H9 (cell line): Measurements from ENCODE around the gene RERE. TPM values are rescaled to one million over a fixed set of nuclear protein-coding genes. Genes with fewer than 3 reads are reported as not detected.

ENCODE experiments used
- DNase-seq: peaks from one replicate; pipeline ENCODE4 v3.0.0-alpha.2; 2017
- H2AFZ ChIP-seq: one replicate; pipeline ENCODE4 v1.6.1; 2013; ENCODE audit warnings: mild to moderate bottlenecking, low read length, control low read depth, moderate library complexity
- H2AK5ac ChIP-seq: 2 replicates; pipeline ENCODE4 v1.6.1; 2013; ENCODE audit warnings: low read length, control low read depth, mixed read lengths; ENCODE audit not compliant: insufficient read length
- H2BK120ac ChIP-seq: one replicate; pipeline ENCODE4 v1.6.1; 2013; ENCODE audit warnings: low read depth, mild to moderate bottlenecking, low read length, control low read depth, inconsistent platforms; ENCODE audit not compliant: poor library complexity, severe bottlenecking
- H2BK12ac ChIP-seq: 2 replicates; pipeline ENCODE4 v1.6.1; 2013; ENCODE audit warnings: low read length, control low read depth, mixed read lengths, low read depth; ENCODE audit not compliant: insufficient read length
- H2BK15ac ChIP-seq: 2 replicates; pipeline ENCODE4 v1.6.1; 2013; ENCODE audit warnings: low read depth, low read length, control low read depth
- H2BK20ac ChIP-seq: one replicate; pipeline ENCODE4 v1.6.1; 2013; ENCODE audit warnings: low read depth, mild to moderate bottlenecking, low read length, control low read depth, inconsistent platforms; ENCODE audit not compliant: poor library complexity, severe bottlenecking
- H2BK5ac ChIP-seq: 2 replicates; pipeline ENCODE4 v1.6.1; 2013; ENCODE audit warnings: low read length, control low read depth, mixed read lengths; ENCODE audit not compliant: insufficient read length
- H3K14ac ChIP-seq: 2 replicates; pipeline ENCODE4 v1.6.1; 2013; ENCODE audit warnings: low read length, control low read depth; ENCODE audit not compliant: insufficient read depth
- H3K18ac ChIP-seq: 2 replicates; pipeline ENCODE4 v1.6.1; 2013; ENCODE audit warnings: low read depth, mild to moderate bottlenecking, mixed read lengths, low read length, control low read depth; ENCODE audit not compliant: insufficient read length
- H3K23ac ChIP-seq: 2 replicates; pipeline ENCODE4 v1.6.1; 2013; ENCODE audit warnings: low read length, control low read depth, mixed read lengths, low read depth; ENCODE audit not compliant: insufficient read length
- H3K23me2 ChIP-seq: 2 replicates; pipeline ENCODE4 v1.6.1; 2013; ENCODE audit warnings: low read depth, mild to moderate bottlenecking, mixed read lengths, low read length, control low read depth; ENCODE audit not compliant: insufficient read length, poor library complexity, severe bottlenecking
- H3K27ac ChIP-seq: 2 replicates; pipeline ENCODE4 v1.5.1; 2013; ENCODE audit warnings: low read length, control low read depth, mixed read lengths, low read depth; ENCODE audit not compliant: insufficient read length
- H3K27me3 ChIP-seq: 2 replicates; pipeline ENCODE4 v1.6.1; 2013; ENCODE audit warnings: low read length, control low read depth, inconsistent platforms; ENCODE audit not compliant: insufficient read depth
- H3K4ac ChIP-seq: 2 replicates; pipeline ENCODE4 v1.6.1; 2013; ENCODE audit warnings: low read depth, mild to moderate bottlenecking, control low read depth, inconsistent platforms, low read length, moderate library complexity
- H3K4me1 ChIP-seq: 2 replicates; pipeline ENCODE4 v1.6.1; 2013; ENCODE audit warnings: low read length, control low read depth, inconsistent platforms; ENCODE audit not compliant: insufficient read depth
- H3K4me2 ChIP-seq: 2 replicates; pipeline ENCODE4 v1.6.1; 2013; ENCODE audit warnings: low read length, control low read depth, mixed read lengths; ENCODE audit not compliant: insufficient read length, insufficient read depth
- H3K56ac ChIP-seq: 2 replicates; pipeline ENCODE4 v1.6.1; 2013; ENCODE audit warnings: low read depth, mild to moderate bottlenecking, mixed read lengths, low read length, control low read depth; ENCODE audit not compliant: insufficient read length
- H3K79me1 ChIP-seq: 2 replicates; pipeline ENCODE4 v1.6.1; 2013; ENCODE audit warnings: low read depth, mild to moderate bottlenecking, moderate library complexity, low read length, control low read depth, inconsistent platforms; ENCODE audit not compliant: insufficient read depth, poor library complexity, severe bottlenecking
- H3K79me2 ChIP-seq: 2 replicates; pipeline ENCODE4 v1.6.1; 2013; ENCODE audit warnings: low read length, control low read depth, inconsistent platforms; ENCODE audit not compliant: insufficient read depth
- H3K9ac ChIP-seq: 2 replicates; pipeline ENCODE4 v1.6.1; 2013; ENCODE audit warnings: low read length, control low read depth, mixed read lengths; ENCODE audit not compliant: insufficient read length; ENCODE audit errors: extremely low read depth
- H3K9me3 ChIP-seq: one replicate; pipeline ENCODE4 v1.6.1; 2013; ENCODE audit warnings: low read depth, low read length, inconsistent platforms; ENCODE audit not compliant: control insufficient read depth
- H3T11ph ChIP-seq: one replicate; pipeline ENCODE4 v1.6.1; 2013; ENCODE audit warnings: mild to moderate bottlenecking, low read length, control low read depth, inconsistent platforms
- H4K20me1 ChIP-seq: one replicate; pipeline ENCODE4 v1.6.1; 2013; ENCODE audit not compliant: control insufficient read depth, insufficient read length, insufficient read depth
- H4K5ac ChIP-seq: 2 replicates; pipeline ENCODE4 v1.6.1; 2013; ENCODE audit warnings: low read depth, mild to moderate bottlenecking, mixed read lengths, low read length, control low read depth; ENCODE audit not compliant: insufficient read length
- H4K8ac ChIP-seq: replicated peaks from 2 replicates; pipeline ENCODE4 v1.6.1; 2013; ENCODE audit warnings: low read length, control low read depth, mixed read lengths, low read depth; ENCODE audit not compliant: insufficient read length
- H4K91ac ChIP-seq: 2 replicates; pipeline ENCODE4 v1.6.1; 2013; ENCODE audit warnings: low read depth, mild to moderate bottlenecking, moderate library complexity, mixed read lengths, low read length, control low read depth; ENCODE audit not compliant: insufficient read length
- H3K27ac Mint-ChIP-seq, 3 experiments: 2 replicates in 2 of 3; 3 replicates in 1 of 3; pipeline ENCODE4 v1.8.0; 2020 to 2021; ENCODE audit warnings: mixed read lengths in 3 of 3, mild to moderate bottlenecking in 1 of 3, moderate library complexity in 1 of 3
- H3K27me3 Mint-ChIP-seq: 2 replicates; pipeline ENCODE4 v1.8.0; 2021; ENCODE audit warnings: low read depth, mild to moderate bottlenecking, moderate library complexity, mixed read lengths
- H3K36me3 Mint-ChIP-seq, 3 experiments: 2 replicates in 2 of 3; 3 replicates in 1 of 3; pipeline ENCODE4 v1.8.0; 2020 to 2021; ENCODE audit warnings: low read depth in 3 of 3, mixed read lengths in 3 of 3; ENCODE audit not compliant: insufficient read depth in 1 of 3
- H3K4me1 Mint-ChIP-seq, 2 experiments: 2 replicates each; pipeline ENCODE4 v1.8.0; 2020; ENCODE audit warnings: mixed read lengths in 2 of 2
- H3K4me3 Mint-ChIP-seq, 2 experiments: 2 replicates in 1 of 2; 3 replicates in 1 of 2; pipeline ENCODE4 v1.8.0; 2020 to 2021; ENCODE audit warnings: mild to moderate bottlenecking in 2 of 2, mixed read lengths in 2 of 2, moderate library complexity in 1 of 2
- H3K9me3 Mint-ChIP-seq, 2 experiments: 2 replicates in 1 of 2; 3 replicates in 1 of 2; pipeline ENCODE4 v1.8.0; 2020; ENCODE audit warnings: mild to moderate bottlenecking in 2 of 2, mixed read lengths in 2 of 2, moderate library complexity in 1 of 2
- WGBS: extraction: QIAGEN DNeasy Blood & Tissue Kit; methylation state at CpG from one replicate; pipeline ENCODE4 v1.1.7; 2013; ENCODE audit warnings: missing lambda C conversion rate, low lambda C conversion rate, mixed read lengths; ENCODE audit not compliant: insufficient read length; ENCODE audit errors: extremely low coverage; 5-methylcytosine and 5-hydroxymethylcytosine counted together
- total RNA-seq: library from RNA; stranded (reverse); gene quantifications from 2 replicates; pipeline ENCODE4 v1.2.1, GENCODE V29; 2021
- TF ChIP-seq, protein P1 (sequence below): fragments of 200-600 bp; sonication (generic); conservative IDR thresholded peaks from 3 replicates; pipeline ENCODE4 v1.8.0; 2021; ENCODE audit warnings: antibody characterized with exemption, mild to moderate bottlenecking

The RERE gene
- total RNA-seq, 1 experiment from 2014 or later, result 103 TPM

DNA sequence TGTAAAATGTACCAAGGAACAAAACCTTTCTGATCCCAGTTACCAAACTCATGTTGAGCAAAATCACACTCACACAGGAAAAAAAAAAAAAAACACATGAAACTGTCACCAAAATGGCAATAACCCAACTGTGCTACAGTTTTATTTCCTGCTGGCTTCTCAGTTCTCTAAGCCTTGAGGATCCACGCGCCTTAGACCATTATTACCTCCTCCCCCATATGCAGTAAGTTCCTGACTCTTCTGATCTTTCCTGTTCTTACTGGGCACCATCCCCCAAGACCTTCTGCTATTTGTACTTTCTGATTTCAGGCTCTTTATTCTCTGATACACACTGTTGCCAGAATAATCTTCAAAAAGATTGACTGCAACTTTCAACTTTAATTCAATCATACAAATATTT lies 419.9 kb downstream of the RERE start:
- no CpG with 5 or more reads among the region's 2 CpGs for WGBS
- Histone ChIP-seq H2BK12ac (no peak overlapping the region), H3K4ac (no peak overlapping the region), H3K23me2 (no peaks in the 10 kb centered on the region), H3K56ac (no peak overlapping the region), H3K79me2 (peaks cover 3% of the 10 kb centered on the region; the same call in 1 of the 2 replicates), H3K4me2 (no peak overlapping the region), H4K91ac (no peak overlapping the region), H3K9me3 (no peaks in the 10 kb centered on the region), H3K14ac (no peak overlapping the region), H3K18ac (no peak overlapping the region), H3K23ac (no peak overlapping the region), H4K5ac (no peak overlapping the region), H2BK15ac (no peak overlapping the region), H2AFZ (no peak overlapping the region), H3K9ac (no peak overlapping the region), H4K8ac (no peak overlapping the region), H3K79me1 (peaks cover 2% of the 10 kb centered on the region), H3K27me3 (no peaks in the 10 kb centered on the region), H2BK120ac (no peak overlapping the region), H2BK20ac (no peak overlapping the region), H3K27ac (no peak overlapping the region), H3K4me1 (peaks cover 23% of the 10 kb centered on the region), H4K20me1 (no peaks in the 10 kb centered on the region), H2BK5ac (no peak overlapping the region), H3T11ph (peak overlapping the region; percentile 19), H2AK5ac (no peak overlapping the region)
- Mint-ChIP-seq H3K27ac (peak overlapping the region in 1 of 3 experiments; percentile 76; a peak in 3 of 7 replicates), H3K27me3 (no peaks in the 10 kb centered on the region), H3K9me3 (no peaks in the 10 kb centered on the region), H3K4me1 (peaks cover 34 to 42% of the 10 kb centered on the region in 2 experiments), H3K4me3 (no peak overlapping the region), H3K36me3 (peaks cover 6 to 12% (median 8%) of the 10 kb centered on the region in 3 experiments; a peak in 4 of 7 replicates)
- no peak for DNase-seq
- TF ChIP-seq, protein P1, sequence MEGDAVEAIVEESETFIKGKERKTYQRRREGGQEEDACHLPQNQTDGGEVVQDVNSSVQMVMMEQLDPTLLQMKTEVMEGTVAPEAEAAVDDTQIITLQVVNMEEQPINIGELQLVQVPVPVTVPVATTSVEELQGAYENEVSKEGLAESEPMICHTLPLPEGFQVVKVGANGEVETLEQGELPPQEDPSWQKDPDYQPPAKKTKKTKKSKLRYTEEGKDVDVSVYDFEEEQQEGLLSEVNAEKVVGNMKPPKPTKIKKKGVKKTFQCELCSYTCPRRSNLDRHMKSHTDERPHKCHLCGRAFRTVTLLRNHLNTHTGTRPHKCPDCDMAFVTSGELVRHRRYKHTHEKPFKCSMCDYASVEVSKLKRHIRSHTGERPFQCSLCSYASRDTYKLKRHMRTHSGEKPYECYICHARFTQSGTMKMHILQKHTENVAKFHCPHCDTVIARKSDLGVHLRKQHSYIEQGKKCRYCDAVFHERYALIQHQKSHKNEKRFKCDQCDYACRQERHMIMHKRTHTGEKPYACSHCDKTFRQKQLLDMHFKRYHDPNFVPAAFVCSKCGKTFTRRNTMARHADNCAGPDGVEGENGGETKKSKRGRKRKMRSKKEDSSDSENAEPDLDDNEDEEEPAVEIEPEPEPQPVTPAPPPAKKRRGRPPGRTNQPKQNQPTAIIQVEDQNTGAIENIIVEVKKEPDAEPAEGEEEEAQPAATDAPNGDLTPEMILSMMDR, result no peak
